ENCODE results near the gene SELENOS.

DNA sequence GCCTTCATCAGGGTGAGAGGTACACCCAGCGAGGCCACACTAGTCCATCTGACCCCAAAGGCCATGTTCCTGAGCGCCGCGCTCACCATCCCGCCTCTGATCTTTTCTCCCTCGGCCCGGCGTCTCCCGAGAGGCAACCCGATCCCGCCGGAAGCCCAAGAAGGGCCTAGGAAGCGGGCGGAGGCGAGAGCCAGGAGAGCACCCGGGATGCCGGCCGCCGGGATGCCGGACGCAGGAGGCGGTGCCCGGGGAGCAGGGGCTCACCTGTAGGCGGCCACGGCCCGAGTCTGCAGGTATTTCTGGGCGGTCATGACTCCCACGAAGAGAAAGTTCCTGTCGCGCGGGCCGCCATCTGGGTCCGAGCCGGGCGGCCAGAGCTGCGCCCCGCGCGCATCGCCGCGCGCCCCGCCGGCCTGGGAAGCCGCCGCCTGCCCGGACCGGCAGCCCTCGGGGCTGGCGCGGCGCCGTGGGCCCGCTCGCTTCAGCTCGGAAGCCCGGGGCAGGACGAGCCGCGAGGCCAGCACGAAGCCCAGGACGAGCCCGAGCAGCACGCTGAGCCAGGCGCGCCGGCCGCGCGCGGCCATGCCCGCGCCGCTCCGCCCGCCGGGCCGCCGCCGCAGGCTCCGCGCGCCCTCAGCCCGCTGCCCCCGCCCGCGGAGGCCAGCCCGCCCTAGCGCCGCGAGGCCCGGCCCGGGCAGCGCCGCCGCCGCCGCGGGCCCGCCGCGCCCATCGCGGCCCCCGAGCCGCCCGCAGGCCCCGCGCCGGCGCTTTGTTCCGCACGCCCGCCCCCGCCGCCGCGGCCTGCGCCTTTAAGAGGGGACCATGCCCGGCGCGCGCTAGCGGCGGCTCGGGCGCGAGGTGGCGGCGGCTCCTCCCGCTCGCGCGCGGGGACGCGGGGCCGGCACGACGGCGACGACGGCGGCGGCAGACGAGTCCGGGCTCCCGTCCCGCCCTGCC lies 26.1 kb downstream of the SELENOS start:
- TF ChIP-seq POLR2AphosphoS5 (IDR thresholded peaks at IDR 0.05) (no peak), POLR2A (IDR thresholded peaks at IDR 0.05; ENCODE audit: low read depth) (no peak)
- TF ChIP-seq, protein P1, sequence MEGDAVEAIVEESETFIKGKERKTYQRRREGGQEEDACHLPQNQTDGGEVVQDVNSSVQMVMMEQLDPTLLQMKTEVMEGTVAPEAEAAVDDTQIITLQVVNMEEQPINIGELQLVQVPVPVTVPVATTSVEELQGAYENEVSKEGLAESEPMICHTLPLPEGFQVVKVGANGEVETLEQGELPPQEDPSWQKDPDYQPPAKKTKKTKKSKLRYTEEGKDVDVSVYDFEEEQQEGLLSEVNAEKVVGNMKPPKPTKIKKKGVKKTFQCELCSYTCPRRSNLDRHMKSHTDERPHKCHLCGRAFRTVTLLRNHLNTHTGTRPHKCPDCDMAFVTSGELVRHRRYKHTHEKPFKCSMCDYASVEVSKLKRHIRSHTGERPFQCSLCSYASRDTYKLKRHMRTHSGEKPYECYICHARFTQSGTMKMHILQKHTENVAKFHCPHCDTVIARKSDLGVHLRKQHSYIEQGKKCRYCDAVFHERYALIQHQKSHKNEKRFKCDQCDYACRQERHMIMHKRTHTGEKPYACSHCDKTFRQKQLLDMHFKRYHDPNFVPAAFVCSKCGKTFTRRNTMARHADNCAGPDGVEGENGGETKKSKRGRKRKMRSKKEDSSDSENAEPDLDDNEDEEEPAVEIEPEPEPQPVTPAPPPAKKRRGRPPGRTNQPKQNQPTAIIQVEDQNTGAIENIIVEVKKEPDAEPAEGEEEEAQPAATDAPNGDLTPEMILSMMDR (IDR thresholded peaks at IDR 0.05) = no peak

Data from esophagus muscularis mucosa (tissue), 3 donors.